Dedifferentiated amniotic fluid mesenchymal stem cell (primary cell): ENCODE results near the gene PROM2.

ENCODE experiments used
- DNase-seq: peaks from one replicate; pipeline ENCODE4 v3.0.0-alpha.2; 2016; ENCODE audit errors: extremely low spot score

Gene PROM2

DNA sequence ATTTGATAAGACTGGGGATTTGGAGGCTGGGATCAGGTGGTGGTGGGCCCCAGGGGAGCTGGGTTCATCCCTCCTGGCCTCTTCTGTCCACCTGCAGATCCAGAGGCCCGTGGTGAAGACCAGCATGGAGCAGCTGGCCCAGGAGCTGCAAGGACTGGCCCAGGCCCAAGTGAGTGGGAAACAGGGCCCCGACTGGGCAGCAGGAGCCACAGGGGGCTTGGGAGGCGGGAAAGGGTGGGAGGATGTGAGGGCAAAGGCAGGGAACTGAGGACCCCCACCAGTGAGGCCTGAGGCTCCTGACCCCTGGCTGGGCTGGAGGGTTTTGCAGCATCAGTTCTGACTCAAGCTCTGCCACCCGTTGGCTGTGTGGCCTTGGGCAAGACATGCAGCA, 11.3 kb downstream of the PROM2 start:
- DNase-seq: no peak

DNA sequence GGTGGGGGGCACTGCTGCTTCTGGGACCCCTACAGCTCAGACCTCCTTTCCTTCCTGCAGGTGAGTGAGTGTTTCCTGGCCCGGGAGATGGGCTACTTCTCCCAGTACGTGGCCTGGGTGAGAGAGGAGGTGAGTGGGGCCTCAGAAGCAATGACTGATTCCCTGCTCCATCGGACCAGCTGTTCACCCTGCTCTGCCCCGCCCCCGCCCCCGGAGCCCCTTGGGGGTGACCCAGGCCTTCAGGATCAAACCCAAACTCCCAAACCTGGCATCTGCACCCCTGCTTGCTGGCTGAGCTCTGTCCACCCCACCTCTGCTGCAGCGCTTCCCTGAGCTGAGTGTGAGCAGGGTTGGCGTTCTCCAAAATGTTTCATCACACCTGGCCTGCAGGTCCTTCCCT, 13.1 kb downstream of the PROM2 start:
- no peak for DNase-seq

DNA sequence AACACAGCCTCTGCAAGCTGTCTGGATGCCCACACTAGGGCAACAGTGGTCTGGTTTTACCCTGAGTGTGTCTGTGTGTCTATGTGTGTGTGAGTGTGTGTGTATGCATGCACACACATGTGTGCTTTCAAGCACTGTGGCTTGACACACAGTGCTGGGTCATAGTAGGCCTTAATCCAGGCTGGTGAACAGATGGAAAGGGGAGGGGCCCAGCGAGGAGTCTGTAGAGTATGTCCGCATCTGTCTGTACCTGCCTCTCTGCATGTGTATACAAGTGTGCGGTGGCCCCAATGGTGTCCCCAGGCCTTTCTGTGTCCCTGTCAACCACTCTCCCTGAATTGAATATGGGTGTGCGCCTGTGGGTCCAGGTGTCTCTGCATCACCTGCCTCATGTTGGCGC, 13.6 kb downstream of the PROM2 start:
- DNase-seq: no peak

DNA sequence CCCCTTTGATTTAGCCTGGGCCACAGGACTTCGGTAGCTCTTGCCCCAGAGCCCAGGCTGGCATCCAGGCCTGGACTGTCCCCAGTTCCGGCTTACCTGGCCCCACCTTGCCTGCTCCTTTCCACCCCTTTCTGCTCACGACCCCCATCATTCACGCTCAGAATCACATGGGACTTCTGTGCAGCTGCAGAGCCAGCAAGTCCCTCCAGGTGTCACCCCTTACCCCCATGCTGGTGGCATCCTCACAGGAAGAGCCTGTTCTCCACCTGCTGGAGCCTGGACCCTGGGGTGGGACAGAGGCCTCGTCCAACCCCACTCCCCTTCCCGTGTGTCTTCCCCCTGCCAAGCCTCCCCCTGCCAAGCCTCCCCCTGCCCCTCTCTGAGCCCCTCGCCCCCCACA, 15.0 kb downstream of the PROM2 start:
- DNase-seq: no peak

GRCh38 chr2:95291222-95291621, 17.0 kb downstream of the PROM2 start:
- no peak for DNase-seq

- DNase-seq: no peak
Observed at GRCh38 chr2:95292623-95293260, 18.5 kb downstream of the PROM2 start.

DNA sequence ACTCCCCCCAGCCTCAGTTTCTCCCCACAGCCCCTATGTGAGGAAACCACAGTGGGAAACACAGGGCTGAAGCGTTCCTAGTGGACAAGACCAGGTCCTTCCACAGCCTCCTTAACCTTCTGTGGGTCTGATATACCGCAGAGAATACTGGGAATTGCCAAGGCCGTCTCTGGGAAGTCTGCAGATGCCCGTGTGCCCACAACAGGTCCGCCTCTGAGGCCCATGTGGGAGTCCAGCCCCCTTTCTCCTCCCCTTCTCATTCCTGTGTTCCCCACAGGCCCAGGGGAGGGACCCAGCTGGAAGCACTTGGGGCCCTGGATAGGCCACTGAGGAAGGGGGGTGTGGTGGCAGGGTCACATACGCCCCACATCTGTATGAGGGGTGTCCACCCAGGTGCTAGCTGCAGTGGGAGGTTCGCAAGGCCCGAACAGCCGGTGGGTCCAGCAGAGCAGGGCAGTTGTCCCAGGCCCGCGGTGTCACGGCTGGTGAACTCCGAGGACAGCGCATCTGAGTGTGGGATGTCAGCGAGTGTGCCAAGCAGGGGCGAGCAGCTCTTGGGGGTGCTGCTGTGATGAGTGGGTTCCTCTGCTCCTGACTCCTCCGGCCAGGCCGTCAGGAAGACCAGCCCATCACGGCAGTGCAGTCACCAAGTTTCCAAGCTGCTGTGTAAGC, 20.5 kb downstream of the PROM2 start:
- DNase-seq: no peak

GRCh38 chr2:95295376-95295775, 21.1 kb downstream of the PROM2 start:
- no peak for DNase-seq

- no peak for DNase-seq
Observed at GRCh38 chr2:95296011-95296410, 21.8 kb downstream of the PROM2 start.

DNA sequence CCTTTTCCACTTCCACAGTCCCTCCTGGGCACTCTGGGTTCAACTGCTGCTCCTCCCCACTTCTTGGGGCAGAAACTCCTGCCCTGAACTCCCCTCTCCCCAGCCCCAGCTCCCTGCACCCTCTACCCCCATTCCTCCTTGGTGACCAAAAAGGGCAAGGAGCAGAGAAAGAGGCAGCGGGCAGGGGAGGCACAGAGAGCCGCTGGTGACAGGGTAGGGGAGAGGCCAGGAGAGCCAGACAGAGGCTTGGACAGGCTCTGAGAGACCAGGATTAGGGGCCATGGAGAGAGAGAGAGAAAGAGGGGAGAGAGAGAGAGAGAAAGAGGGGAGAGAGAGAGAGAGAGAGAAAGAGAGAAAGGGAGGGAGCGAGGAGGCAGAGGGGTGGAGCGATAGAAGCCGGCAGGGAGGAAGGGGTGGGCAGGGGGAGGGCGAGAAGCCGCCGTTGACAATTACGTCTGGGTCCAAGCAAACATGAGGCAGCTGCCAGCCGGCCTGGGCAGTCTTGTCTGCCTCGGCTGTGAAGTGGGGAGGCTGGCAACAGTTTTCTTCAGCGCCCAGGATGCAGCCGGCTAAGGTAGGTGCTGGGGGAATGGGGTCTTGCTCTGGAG, 22.7 kb downstream of the PROM2 start, which contains the start of gene KCNIP3:
Gene KCNIP3, plus strand, starts transcription at position 468 of the 608 bp plus-strand sequence. Its CDS starts 92 bp downstream, at position 560.
- no peak for DNase-seq

DNA sequence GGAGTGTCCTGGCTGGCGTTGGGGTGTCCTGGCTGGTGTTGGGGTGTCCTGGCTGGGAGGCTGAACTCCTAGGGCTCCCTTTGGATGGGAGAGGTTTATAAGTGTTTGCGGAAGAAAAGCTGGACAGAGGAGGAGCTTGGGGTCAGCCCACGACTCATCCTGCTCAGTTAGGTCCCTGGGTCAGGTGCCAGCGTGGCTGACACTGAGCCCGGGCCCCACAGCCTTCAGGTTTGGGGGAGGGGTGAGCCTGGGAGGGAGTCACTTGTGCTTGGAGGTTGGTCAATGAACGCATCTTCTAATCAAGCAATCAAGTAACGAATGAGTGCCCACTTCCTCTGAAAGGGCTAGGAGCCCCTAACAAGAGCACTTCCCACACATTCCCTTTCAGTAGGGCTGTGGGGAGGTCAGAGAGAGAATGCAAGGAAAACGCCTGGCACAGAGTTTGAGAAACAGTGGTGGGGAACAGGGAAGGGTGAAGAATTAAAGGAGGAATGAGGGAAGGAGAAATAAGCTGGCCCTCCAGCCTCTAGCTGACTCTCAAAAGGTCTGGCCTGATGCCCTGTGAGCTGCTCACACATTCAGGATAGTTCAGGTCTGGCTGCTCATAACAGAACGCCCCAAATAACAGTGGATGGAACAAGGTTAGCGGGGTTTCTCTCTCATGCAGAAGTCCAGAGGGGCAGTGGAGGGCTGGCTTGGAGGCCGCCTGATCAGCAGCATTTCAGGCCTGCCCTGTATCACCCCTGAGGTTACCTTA, 23.6 kb downstream of the PROM2 start:
- no peak for DNase-seq

GRCh38 chr2:95298486-95299111, 24.4 kb downstream of the PROM2 start:
- no peak for DNase-seq

DNA sequence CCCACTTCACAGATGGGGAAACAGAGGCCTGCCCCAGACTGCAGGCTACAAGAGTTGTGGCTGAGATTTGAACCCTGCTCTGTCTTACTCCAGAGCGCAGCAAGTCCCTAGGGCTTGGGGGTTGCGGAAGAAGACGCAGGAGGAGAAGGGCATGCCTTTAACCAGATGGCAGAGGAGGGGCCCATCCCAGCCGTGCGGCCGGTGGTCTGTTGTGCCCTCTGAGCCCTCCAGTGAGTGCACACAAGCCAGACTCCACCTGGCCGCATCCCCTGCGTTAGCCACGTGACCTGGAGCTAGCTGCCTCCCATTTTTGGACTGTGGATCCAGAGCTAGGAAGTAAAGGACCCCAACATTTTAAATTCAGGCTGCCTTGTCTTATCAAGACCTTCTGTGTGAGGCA, 25.7 kb downstream of the PROM2 start:
- no peak for DNase-seq

DNA sequence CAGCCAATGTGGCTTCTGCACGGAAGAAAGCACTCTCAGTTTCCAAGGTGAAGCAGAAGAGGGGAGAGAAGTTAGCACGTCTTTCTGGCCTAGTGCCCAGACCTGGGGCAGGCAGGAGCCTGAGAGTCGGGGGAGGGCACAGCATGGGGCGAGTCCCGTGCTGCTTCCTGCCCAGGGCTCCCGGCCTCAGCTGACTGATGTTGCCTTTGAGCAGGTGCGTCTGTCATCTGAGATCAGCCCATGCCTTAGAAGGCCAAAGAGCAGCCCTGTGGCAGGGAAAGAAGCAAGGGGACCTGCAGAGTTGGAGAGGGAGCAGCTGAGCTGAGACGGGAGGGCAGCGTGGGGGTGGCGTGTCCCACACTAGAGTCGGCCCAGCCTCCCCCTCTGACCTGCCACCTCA, 26.2 kb downstream of the PROM2 start:
- no peak for DNase-seq

DNA sequence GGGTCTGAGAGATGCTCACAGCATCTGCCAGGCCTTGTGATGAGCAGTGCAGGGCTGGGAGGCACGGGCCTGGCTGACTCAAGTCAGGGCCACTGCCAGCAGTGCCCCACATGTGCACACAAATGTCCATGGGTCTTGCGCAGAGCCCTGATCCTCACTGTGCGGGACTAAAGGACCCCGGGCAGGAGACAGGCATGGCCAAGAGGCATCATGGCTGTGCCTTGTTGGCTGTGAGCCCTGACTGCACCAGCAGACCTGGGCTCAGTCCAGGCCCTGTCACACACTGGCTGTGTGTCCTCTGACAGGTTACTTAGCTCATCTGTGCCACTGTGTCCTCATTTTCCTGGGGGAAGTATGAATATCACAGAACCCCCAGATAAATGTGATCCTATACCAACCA, 26.9 kb downstream of the PROM2 start:
- no peak for DNase-seq

GRCh38 chr2:95301876-95302641, 27.8 kb downstream of the PROM2 start:
- no peak for DNase-seq

DNA sequence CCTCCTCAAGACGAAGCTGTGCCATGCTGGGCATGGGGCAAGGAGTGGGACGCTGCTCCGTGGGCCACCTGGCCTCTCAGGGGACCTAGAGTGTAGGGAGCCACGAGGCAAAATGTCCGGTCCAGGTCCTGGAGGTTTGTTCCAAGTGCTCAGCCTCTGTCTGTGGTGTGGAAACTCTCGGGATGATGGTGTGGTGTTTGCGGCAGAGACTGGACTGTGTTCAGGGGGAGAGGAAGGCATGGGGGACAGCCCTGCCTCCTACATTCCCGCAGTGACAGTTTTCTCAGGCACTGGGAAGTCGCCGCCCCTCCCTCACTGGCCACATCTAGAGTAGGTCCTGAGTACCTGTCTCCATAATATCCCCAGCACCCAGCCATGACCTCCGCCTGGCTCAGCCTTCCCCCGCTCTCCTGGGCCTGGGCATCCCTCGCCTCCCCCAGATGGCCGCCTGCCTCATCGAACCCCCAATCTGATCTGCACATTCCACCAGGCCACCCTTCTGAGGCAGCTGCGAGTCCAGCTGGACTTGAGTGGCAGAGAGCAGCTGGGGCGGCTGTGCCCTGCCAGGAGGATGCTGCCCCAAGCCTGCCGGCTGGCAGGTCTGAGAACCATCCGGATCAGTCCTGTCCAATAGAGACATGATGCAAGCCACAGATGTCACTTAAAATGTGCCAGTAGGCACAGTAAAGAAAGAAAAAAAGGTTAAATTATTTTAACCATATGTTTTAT, 29.1 kb downstream of the PROM2 start:
- no peak for DNase-seq

DNA sequence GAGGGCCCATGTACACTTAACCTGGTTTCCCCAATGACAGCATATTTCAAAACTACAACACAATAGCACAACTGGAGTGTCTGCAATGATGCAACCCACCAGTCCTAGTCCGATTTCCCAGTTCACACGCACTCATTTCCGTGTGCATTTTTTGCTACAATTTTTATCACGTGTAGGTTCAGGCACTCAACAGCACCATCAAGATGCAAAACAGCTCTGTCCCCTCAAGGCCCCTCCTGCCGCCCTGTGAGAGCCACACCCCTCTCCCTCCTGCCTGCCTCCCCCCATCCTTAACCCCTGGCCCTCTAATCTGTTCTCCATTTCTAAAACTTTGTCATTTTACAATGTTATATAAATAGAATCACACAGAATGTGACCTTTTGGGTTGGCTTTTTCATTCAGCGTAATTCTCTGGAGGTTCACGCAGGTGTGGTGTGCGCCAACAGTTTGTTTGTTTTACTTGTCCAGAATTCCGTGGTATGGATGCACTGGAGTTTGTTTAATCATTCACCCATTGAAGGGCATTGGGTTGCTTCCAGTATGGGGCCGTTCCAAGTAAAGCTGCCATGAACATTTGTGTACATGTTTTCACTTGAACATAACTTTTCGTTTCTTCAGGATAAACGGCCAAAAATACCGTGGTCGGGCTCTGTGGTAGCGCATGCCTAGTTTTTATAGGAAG, 31.3 kb downstream of the PROM2 start:
- peak; percentile 25 for DNase-seq

GRCh38 chr2:95306336-95306895, 32.2 kb downstream of the PROM2 start:
- DNase-seq: no peak

DNA sequence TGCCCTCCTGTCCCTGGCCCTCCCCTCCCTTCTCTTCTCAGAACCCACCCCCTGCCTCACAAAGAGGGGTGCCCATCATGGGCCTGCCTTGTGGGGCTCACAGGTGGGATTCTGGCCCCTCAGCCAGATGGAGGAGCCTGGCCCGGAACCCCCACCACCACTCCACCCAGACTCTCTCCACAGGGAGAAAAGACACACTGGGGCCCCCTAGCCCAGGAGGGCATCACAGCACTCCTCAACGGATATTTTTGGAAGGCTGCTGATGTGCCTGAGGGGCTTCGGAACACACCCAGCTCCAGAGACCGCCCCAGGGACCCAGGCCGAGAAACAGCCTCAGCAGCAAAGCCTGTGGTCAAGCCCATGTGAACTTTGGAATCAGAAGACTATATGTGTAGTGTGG, 32.8 kb downstream of the PROM2 start:
- DNase-seq: no peak
